Panc1 (cell line): ENCODE data around the gene SPATA20. TPM values are rescaled to one million over a fixed set of nuclear protein-coding genes. Genes with fewer than 3 reads are reported as not detected.

Experiments
- ATAC-seq: fragments of 200-7000 bp; cut with Tn5 transposase; 2 replicates; pipeline ENCODE4 v1.9.1; 2020; ENCODE audit warnings: mild to moderate bottlenecking, moderate library complexity
- BruUV-seq: library from RNA; stranded (reverse); fragments of 400-500 nt; replicated peaks from 2 replicates; lab custom pipeline; 2021; lab: Mats Ljungman, UMichigan
- CTCF ChIA-PET: fragments of 300-600 bp; sonication (Branson Sonifier 250); formaldehyde crosslinking; loops from one replicate; lab custom pipeline; 2022; ENCODE audit warnings: antibody characterized with exemption; lab: Charles Lee
- POLR2A ChIA-PET: fragments of 300-600 bp; sonication (Branson Sonifier 250); formaldehyde crosslinking; loops from one replicate; lab custom pipeline; 2022; ENCODE audit warnings: antibody characterized with exemption; lab: Charles Lee
- DNase-seq: peaks from one replicate; pipeline ENCODE4 v3.0.0-alpha.2; 2010; ENCODE audit warnings: low read depth, low spot score
- H3K27ac ChIP-seq: 2 replicates; pipeline ENCODE4 v1.5.1; 2011; ENCODE audit warnings: mild to moderate bottlenecking, low read length, inconsistent platforms
- H3K27me3 ChIP-seq: fragments of 200-500 bp; sonication (Bioruptor generic); 2 replicates; pipeline ENCODE4 v1.6.0; 2014; ENCODE audit warnings: low read length, inconsistent platforms; ENCODE audit not compliant: control insufficient read depth, insufficient read depth
- H3K36me3 ChIP-seq: fragments of 200-500 bp; sonication (Bioruptor generic); 2 replicates; pipeline ENCODE4 v1.5.1; 2014; ENCODE audit warnings: inconsistent platforms, mild to moderate bottlenecking, low read length, moderate library complexity; ENCODE audit not compliant: control insufficient read depth, insufficient read depth
- H3K4me1 ChIP-seq: 2 replicates; pipeline ENCODE4 v1.5.1; 2011; ENCODE audit warnings: inconsistent platforms, mild to moderate bottlenecking, low read length, moderate library complexity; ENCODE audit not compliant: control insufficient read depth, insufficient read depth
- H3K4me3 ChIP-seq, 2 experiments: 2 replicates each; pipeline ENCODE4 v1.5.1; 2011 to 2012; ENCODE audit warnings: low read depth in 2 of 2, low read length in 2 of 2, mild to moderate bottlenecking in 2 of 2, inconsistent platforms in 1 of 2, moderate library complexity in 1 of 2
- H3K9me3 ChIP-seq: fragments of 200-500 bp; sonication (Bioruptor generic); 2 replicates; pipeline ENCODE4 v1.5.1; 2014; ENCODE audit warnings: low read depth, mild to moderate bottlenecking, inconsistent platforms, low read length, moderate library complexity; ENCODE audit not compliant: control insufficient read depth, insufficient read depth
- POLR2AphosphoS5 ChIP-seq: IDR thresholded peaks from 2 replicates; pipeline ENCODE4 v1.6.1; 2012; ENCODE audit warnings: mild to moderate bottlenecking, low read depth, low read length, moderate library complexity
- SIN3A ChIP-seq: IDR thresholded peaks from 2 replicates; pipeline ENCODE4 v1.6.1; 2012; ENCODE audit warnings: low read depth, mild to moderate bottlenecking, low read length, moderate library complexity, borderline replicate concordance; ENCODE audit not compliant: insufficient read depth
- TCF7L2 ChIP-seq: IDR thresholded peaks from 2 replicates; pipeline ENCODE4 v1.6.1; 2011; ENCODE audit warnings: mild to moderate bottlenecking, low read depth, low read length, inconsistent platforms
- in situ Hi-C: cut with HindIII; loops from 2 replicates; pipeline ENCODE4 v1.10.0; 2016; ENCODE audit warnings: low sequenced_read_pairs, low pct_unique_long_range_greater_than_20kb
- intact Hi-C: fragments of 100-400 bp; cut with micrococcal nuclease; formaldehyde crosslinking; loops from one replicate; pipeline ENCODE4 v1.10.0; 2022; ENCODE audit not compliant: unreplicated experiment
- total RNA-seq: library from RNA; stranded (reverse); gene quantifications from one replicate; pipeline ENCODE4 v1.2.1, GENCODE V29; 2021; ENCODE audit not compliant: unreplicated experiment
- TF ChIP-seq, protein P1 (sequence below): fragments of 450-650 bp; IDR thresholded peaks from 2 replicates; pipeline ENCODE4 v1.5.1; 2017; ENCODE audit warnings: mild to moderate bottlenecking
- TF ChIP-seq, protein P2 (sequence below), 2 experiments: IDR thresholded peaks; 2 replicates each; pipeline ENCODE4 v1.6.1; 2011 to 2012; ENCODE audit warnings: low read depth in 2 of 2, control low read depth in 1 of 2, low read length in 1 of 2, mild to moderate bottlenecking in 1 of 2, moderate library complexity in 1 of 2; ENCODE audit not compliant: insufficient read depth in 1 of 2

The SPATA20 gene
- total RNA-seq, 1 experiment from 2014 or later, result 82.2 TPM

DNA sequence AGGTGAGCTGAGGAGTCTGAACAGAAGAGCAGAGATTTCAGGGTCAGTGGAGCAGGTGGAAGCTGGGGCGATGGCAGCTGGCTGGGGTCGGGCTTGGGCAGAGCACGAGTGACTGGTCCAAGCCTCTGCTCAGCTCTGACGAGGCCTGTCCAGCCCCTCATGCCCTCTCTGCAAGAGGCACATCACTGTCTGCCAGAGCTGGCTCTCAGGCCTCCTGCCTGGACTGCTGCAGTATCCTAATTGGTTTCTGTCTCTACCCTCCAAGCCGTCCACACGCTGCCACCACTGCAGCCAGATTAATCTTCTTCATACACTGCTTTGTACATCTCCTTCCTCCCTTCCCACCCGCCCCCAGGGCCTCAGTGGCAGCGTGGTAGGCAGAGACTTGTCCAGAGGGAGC is 38.9 kb downstream of the SPATA20 start:
- DNase-seq (no peak), ATAC-seq (peak; percentile 22; the same call in 1 of the 2 replicates)
- ChIA-PET CTCF (interaction anchor here (1.2 kb wide), 1 partner anchor 14 kb away, joined by 3 read pairs; no protein-coding TSS in a partner anchor), POLR2A (no interaction called here)
- H3K4me1 ChIP-seq, result peaks cover 12% of the 10 kb centered on the region; the same call in 1 of the 2 replicates
- no peak overlapping the region for H3K4me3 ChIP-seq
- in situ Hi-C loops, result no loop called here
- TF ChIP-seq SIN3A (no peak), TCF7L2 (no peak), POLR2AphosphoS5 (no peak)
- TF ChIP-seq, protein P1, sequence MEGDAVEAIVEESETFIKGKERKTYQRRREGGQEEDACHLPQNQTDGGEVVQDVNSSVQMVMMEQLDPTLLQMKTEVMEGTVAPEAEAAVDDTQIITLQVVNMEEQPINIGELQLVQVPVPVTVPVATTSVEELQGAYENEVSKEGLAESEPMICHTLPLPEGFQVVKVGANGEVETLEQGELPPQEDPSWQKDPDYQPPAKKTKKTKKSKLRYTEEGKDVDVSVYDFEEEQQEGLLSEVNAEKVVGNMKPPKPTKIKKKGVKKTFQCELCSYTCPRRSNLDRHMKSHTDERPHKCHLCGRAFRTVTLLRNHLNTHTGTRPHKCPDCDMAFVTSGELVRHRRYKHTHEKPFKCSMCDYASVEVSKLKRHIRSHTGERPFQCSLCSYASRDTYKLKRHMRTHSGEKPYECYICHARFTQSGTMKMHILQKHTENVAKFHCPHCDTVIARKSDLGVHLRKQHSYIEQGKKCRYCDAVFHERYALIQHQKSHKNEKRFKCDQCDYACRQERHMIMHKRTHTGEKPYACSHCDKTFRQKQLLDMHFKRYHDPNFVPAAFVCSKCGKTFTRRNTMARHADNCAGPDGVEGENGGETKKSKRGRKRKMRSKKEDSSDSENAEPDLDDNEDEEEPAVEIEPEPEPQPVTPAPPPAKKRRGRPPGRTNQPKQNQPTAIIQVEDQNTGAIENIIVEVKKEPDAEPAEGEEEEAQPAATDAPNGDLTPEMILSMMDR, result no peak
- TF ChIP-seq, protein P2, sequence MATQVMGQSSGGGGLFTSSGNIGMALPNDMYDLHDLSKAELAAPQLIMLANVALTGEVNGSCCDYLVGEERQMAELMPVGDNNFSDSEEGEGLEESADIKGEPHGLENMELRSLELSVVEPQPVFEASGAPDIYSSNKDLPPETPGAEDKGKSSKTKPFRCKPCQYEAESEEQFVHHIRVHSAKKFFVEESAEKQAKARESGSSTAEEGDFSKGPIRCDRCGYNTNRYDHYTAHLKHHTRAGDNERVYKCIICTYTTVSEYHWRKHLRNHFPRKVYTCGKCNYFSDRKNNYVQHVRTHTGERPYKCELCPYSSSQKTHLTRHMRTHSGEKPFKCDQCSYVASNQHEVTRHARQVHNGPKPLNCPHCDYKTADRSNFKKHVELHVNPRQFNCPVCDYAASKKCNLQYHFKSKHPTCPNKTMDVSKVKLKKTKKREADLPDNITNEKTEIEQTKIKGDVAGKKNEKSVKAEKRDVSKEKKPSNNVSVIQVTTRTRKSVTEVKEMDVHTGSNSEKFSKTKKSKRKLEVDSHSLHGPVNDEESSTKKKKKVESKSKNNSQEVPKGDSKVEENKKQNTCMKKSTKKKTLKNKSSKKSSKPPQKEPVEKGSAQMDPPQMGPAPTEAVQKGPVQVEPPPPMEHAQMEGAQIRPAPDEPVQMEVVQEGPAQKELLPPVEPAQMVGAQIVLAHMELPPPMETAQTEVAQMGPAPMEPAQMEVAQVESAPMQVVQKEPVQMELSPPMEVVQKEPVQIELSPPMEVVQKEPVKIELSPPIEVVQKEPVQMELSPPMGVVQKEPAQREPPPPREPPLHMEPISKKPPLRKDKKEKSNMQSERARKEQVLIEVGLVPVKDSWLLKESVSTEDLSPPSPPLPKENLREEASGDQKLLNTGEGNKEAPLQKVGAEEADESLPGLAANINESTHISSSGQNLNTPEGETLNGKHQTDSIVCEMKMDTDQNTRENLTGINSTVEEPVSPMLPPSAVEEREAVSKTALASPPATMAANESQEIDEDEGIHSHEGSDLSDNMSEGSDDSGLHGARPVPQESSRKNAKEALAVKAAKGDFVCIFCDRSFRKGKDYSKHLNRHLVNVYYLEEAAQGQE (IDR thresholded peaks at IDR 0.05; ENCODE audit: insufficient read depth in 1 of 2, low read depth in 2 of 2, low read length in 1 of 2), result no peak
- no peak overlapping the region for H3K27ac ChIP-seq
- H3K36me3 ChIP-seq, result no peaks in the 10 kb centered on the region
- no peaks in the 10 kb centered on the region for H3K9me3 ChIP-seq
- no peaks in the 10 kb centered on the region for H3K27me3 ChIP-seq
- no TSS peak for BruUV-seq
- intact Hi-C loops, result no loop called here

DNA sequence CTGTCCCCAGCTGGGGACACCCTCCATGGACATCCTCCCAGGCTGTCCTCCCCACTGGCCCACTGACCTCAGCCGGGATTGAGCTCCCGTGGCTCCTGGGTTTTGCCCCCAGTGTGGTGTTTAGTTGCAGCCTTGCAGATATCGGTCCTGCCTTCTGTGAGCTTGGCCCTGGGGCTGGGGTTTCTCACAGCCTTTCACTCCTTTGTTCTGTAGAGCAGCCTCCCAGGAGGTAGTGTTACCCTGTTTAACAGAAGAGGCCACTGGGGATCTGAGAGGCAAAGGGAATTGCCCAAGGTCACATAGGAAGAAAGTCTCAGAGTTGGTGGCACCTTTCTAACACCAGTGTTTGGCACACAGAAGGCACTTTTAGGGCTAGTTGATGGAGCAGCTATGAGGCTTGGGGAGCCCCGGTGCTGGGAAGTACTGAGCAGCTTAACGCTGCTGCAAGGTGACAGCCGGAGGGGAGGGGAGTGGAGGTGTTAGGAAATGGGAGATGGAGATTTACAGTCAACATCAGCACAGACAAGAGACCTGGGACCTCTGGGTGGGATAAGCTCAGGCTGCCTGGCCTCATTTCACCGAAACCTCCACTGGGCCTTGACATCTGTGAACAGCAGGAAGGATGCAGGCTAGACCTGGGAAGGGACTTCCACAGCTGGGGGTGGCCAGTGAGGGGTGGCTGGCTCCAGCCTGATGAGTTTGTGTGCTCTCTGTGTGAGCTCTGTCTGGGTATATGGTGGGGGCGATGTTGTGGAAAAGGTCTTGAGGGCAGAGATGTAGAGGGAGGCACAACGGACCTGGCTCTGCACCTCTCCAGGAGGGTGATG is 39.7 kb downstream of the SPATA20 start:
- CTCF ChIA-PET, result interaction anchor here (1.2 kb wide), 1 partner anchor 13 kb away, joined by 3 read pairs; no protein-coding TSS in a partner anchor
- H3K27ac ChIP-seq, result no peak overlapping the region
- H3K36me3 ChIP-seq, result no peaks in the 10 kb centered on the region
- no peak overlapping the region for H3K4me3 ChIP-seq
- in situ Hi-C loops (no loop called here), intact Hi-C loops (no loop called here)
- no peaks in the 10 kb centered on the region for H3K9me3 ChIP-seq
- POLR2A ChIA-PET, result no interaction called here
- DNase-seq (no peak), ATAC-seq (no peak)
- peaks cover 12% of the 10 kb centered on the region; the same call in 1 of the 2 replicates for H3K4me1 ChIP-seq
- BruUV-seq, result no TSS peak
- TF ChIP-seq, protein P1, result no peak
- TF ChIP-seq SIN3A, result no peak
- TF ChIP-seq, protein P2 (IDR thresholded peaks at IDR 0.05; ENCODE audit: insufficient read depth in 1 of 2, low read depth in 2 of 2, low read length in 1 of 2), result no peak
- TF ChIP-seq TCF7L2, result no peak
- TF ChIP-seq POLR2AphosphoS5, result no peak
- no peaks in the 10 kb centered on the region for H3K27me3 ChIP-seq
